Measurements from ENCODE around the gene BACE2. TPM values are rescaled to one million over a fixed set of nuclear protein-coding genes. Genes with fewer than 3 reads are reported as not detected.
"Not testable (repeated sequence)": the region's sequence is repeated elsewhere in the genome, so short reads cannot be mapped to it uniquely, and the experiment has no call there.

BACE2 gene
- total RNA-seq, 1 donor from 2014 or later, result 21.3 TPM

GRCh38 chr21:41236352-41236973, 68.5 kb downstream of the BACE2 start:
- DNase-seq (ENCODE audit: low read depth), result no peak

GRCh38 chr21:41238081-41238796, 70.3 kb downstream of the BACE2 start:
- not testable (repeated sequence) for DNase-seq (ENCODE audit: low read depth)

- no peak for DNase-seq (ENCODE audit: low read depth)
Measured at GRCh38 chr21:41240040-41240439, 72.1 kb downstream of the BACE2 start.

- peak; percentile 59 for DNase-seq (ENCODE audit: low read depth)
Measured at GRCh38 chr21:41241341-41241740, 73.4 kb downstream of the BACE2 start.

GRCh38 chr21:41242238-41242829, 74.4 kb downstream of the BACE2 start:
- no peak for DNase-seq (ENCODE audit: low read depth)

GRCh38 chr21:41243107-41243506, 75.1 kb downstream of the BACE2 start:
- DNase-seq (ENCODE audit: low read depth), result no peak

- not testable (repeated sequence) for DNase-seq (ENCODE audit: low read depth)
Measured at GRCh38 chr21:41244266-41244880, 76.4 kb downstream of the BACE2 start.

- no peak for DNase-seq (ENCODE audit: low read depth)
Measured at GRCh38 chr21:41245509-41246135, 77.7 kb downstream of the BACE2 start.

GRCh38 chr21:41246808-41247207, 78.8 kb downstream of the BACE2 start:
- DNase-seq (ENCODE audit: low read depth), result no peak

- no peak for DNase-seq (ENCODE audit: low read depth)
Measured at GRCh38 chr21:41247561-41248545, 79.9 kb downstream of the BACE2 start.

GRCh38 chr21:41249476-41249875, 81.5 kb downstream of the BACE2 start:
- DNase-seq (ENCODE audit: low read depth), result no peak

- DNase-seq (ENCODE audit: low read depth), result no peak
Measured at GRCh38 chr21:41250519-41250918, 82.6 kb downstream of the BACE2 start.

- no peak for DNase-seq (ENCODE audit: low read depth)
Measured at GRCh38 chr21:41251961-41252642, 84.1 kb downstream of the BACE2 start.

GRCh38 chr21:41254090-41254700, 86.2 kb downstream of the BACE2 start:
- DNase-seq (ENCODE audit: low read depth), result no peak

GRCh38 chr21:41255190-41255589, 87.2 kb downstream of the BACE2 start:
- DNase-seq (ENCODE audit: low read depth), result no peak

GRCh38 chr21:41256231-41256630, 88.3 kb downstream of the BACE2 start:
- not testable (repeated sequence) for DNase-seq (ENCODE audit: low read depth)

- no peak for DNase-seq (ENCODE audit: low read depth)
Measured at GRCh38 chr21:41256771-41257702, 89.1 kb downstream of the BACE2 start.

- DNase-seq (ENCODE audit: low read depth), result no peak
Measured at GRCh38 chr21:41258617-41259016, 90.7 kb downstream of the BACE2 start.
